Thoracic aorta (tissue), 2 donors: ENCODE results near the gene SERPINA4. TPM values are rescaled to one million over a fixed set of nuclear protein-coding genes. Genes with fewer than 3 reads are reported as not detected.

ENCODE experiments used
- ATAC-seq: fragments of 150-250 bp; one replicate; pipeline ENCODE4 v1.8.0; 2017; ENCODE audit warnings: low read depth; ENCODE audit not compliant: insufficient number of reproducible peaks, low FRiP score
- DNase-seq: peaks from one replicate; pipeline ENCODE4 v3.0.0-alpha.2; 2020; ENCODE audit warnings: low spot score
- H3K27ac ChIP-seq, 2 donors: fragments of 200-600 bp; sonication (generic); 1 replicate in 1 of 2; 2 replicates in 1 of 2; pipeline ENCODE4 v1.5.1; 2016; ENCODE audit warnings: mild to moderate bottlenecking in 2 of 2, moderate library complexity in 2 of 2
- H3K27me3 ChIP-seq: fragments of 200-600 bp; sonication (generic); replicated peaks from 2 replicates; pipeline ENCODE4 v1.6.0; 2016; ENCODE audit warnings: mild to moderate bottlenecking; ENCODE audit not compliant: insufficient read depth
- H3K36me3 ChIP-seq: fragments of 200-600 bp; sonication (generic); one replicate; pipeline ENCODE4 v1.5.1; 2016
- H3K4me1 ChIP-seq, 2 donors: fragments of 200-600 bp; sonication (generic); 1 replicate in 1 of 2; 2 replicates in 1 of 2; pipeline versions ENCODE4 v1.5.1 to v1.6.0; 2016; ENCODE audit warnings: low read depth in 2 of 2, mild to moderate bottlenecking in 1 of 2; ENCODE audit not compliant: control insufficient read depth in 1 of 2
- H3K4me3 ChIP-seq: fragments of 200-600 bp; sonication (generic); 2 replicates; pipeline ENCODE4 v1.5.1; 2016; ENCODE audit warnings: mild to moderate bottlenecking
- H3K9me3 ChIP-seq: fragments of 200-600 bp; sonication (generic); 2 replicates; pipeline ENCODE4 v1.5.1; 2016
- total RNA-seq, 2 donors: library from RNA; depleted of rRNA; stranded (reverse); fragments of >200 nt; gene quantifications; one replicate each; pipeline versions ENCODE4 v1.1.0 to v1.2.3, GENCODE V29; 2016
- TF ChIP-seq, protein P1 (sequence below): fragments of 200-600 bp; sonication (generic); IDR thresholded peaks from one replicate; pipeline ENCODE4 v1.5.1; 2019; ENCODE audit warnings: antibody characterized with exemption

The SERPINA4 gene
- total RNA-seq, 2 donors from 2014 or later, result not detected

DNA sequence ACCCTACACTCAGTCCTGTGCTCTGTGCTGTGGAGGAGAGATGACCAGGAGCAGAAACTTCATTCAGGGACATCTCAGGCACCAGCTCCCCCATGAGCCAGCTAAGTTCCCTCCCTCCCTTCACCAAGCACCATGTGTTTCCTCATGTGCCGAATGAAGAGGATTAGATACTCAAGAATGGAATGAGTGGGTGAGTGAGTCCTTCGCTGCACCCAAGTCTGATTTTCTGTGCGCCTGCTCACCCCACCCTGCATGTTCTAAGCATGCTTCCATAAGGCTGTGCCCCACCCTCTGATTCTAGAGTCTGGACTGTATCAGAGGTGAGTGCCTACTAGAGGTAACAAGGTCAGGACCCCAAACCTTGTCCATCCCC lies 32.1 kb downstream of the SERPINA4 start:
- ATAC-seq (no peak), DNase-seq (no peak)
- Histone ChIP-seq H3K9me3 (no peaks in the 10 kb centered on the region), H3K27me3 (no peaks in the 10 kb centered on the region), H3K4me3 (no peak overlapping the region), H3K36me3 (no peaks in the 10 kb centered on the region), H3K4me1 (peaks cover 0 to 1% of the 10 kb centered on the region in 2 donors), H3K27ac (no peak overlapping the region)
- TF ChIP-seq, protein P1, sequence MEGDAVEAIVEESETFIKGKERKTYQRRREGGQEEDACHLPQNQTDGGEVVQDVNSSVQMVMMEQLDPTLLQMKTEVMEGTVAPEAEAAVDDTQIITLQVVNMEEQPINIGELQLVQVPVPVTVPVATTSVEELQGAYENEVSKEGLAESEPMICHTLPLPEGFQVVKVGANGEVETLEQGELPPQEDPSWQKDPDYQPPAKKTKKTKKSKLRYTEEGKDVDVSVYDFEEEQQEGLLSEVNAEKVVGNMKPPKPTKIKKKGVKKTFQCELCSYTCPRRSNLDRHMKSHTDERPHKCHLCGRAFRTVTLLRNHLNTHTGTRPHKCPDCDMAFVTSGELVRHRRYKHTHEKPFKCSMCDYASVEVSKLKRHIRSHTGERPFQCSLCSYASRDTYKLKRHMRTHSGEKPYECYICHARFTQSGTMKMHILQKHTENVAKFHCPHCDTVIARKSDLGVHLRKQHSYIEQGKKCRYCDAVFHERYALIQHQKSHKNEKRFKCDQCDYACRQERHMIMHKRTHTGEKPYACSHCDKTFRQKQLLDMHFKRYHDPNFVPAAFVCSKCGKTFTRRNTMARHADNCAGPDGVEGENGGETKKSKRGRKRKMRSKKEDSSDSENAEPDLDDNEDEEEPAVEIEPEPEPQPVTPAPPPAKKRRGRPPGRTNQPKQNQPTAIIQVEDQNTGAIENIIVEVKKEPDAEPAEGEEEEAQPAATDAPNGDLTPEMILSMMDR, result no peak

DNA sequence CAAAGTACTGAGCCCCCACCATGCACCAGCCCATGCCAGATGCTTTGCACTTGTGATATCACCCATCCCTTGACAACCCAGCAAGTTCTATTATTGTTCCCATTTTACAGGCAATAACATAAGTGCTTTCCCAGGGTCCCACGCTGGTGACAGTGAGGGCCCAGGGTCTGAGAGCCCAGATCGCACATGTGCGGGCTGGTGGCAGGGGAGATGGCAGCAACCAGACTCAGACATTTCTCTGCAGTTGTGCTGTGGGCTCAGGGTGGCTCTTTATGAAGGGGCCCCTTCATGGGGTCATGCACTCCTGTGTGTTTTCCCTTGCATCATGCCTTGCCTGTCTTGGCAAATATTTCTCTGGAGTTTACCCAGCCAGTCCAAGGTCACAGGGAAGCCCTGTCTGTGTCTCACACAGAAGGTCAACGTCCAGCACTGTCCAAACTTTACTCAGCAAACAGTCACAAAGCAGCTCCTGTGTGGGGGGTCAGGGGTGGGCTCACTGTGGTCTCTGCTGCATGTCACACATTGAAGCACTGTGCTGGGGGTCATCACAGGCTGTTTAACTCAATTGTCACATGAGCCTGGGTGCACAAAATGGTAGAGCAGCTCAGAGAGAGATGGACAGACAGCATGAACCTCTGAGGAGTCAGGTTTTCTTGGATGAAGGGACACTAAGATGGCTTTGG lies 32.6 kb downstream of the SERPINA4 start:
- ATAC-seq (no peak), DNase-seq (no peak)
- Histone ChIP-seq H3K27ac (no peak overlapping the region), H3K4me1 (peaks cover 4 to 6% of the 10 kb centered on the region in 2 donors), H3K4me3 (no peak overlapping the region), H3K9me3 (no peaks in the 10 kb centered on the region), H3K27me3 (no peaks in the 10 kb centered on the region), H3K36me3 (no peaks in the 10 kb centered on the region)
- TF ChIP-seq, protein P1, result no peak

DNA sequence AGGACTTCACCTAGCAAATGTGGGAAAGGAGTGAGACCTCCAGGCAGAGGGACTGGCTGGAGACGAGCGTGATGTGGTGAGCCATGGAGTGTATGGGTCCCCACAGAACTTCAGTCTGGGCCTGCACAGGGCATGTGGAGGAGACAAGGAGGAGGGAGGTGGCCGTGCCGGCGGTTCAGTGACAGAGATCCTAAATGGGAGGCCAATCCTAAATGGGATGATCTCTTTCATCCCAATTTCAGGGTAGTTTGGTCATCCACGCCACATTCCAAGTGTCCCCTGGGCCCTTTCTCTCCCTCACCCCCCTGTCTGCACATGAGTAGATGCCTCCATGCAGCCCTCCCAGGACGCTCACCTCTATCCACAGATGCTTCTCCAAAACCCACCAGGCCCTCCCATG lies 33.2 kb downstream of the SERPINA4 start:
- Histone ChIP-seq H3K27me3 (no peaks in the 10 kb centered on the region), H3K36me3 (no peaks in the 10 kb centered on the region), H3K4me1 (peaks cover 8 to 12% of the 10 kb centered on the region in 2 donors), H3K9me3 (no peaks in the 10 kb centered on the region), H3K4me3 (no peak overlapping the region), H3K27ac (no peak overlapping the region)
- no peak for DNase-seq
- TF ChIP-seq, protein P1, result no peak
- no peak for ATAC-seq

DNA sequence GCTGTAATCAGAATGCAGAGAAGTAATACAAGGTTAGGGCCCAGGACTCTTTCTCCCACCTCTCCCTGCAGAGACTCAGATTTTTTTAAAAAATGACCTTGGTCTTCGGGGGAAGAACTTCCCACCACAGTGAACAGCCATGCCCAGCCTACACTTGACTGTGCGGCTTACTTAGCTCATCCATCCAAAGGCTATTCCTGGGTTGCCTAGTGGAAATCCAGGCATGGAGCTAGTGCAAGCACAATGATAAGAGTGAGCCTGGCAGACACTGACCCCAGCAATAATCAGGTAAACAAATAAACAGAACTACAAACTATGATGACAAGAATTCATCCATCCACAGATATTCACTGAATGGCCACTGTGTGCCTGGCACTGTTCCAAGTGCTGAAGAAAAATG lies 34.7 kb downstream of the SERPINA4 start:
- DNase-seq (no peak), ATAC-seq (no peak)
- H3K9me3 ChIP-seq, result no peaks in the 10 kb centered on the region
- H3K36me3 ChIP-seq, result no peaks in the 10 kb centered on the region
- H3K27me3 ChIP-seq, result no peaks in the 10 kb centered on the region
- H3K4me1 ChIP-seq, result peaks cover 17 to 27% of the 10 kb centered on the region in 2 donors
- no peak overlapping the region for H3K4me3 ChIP-seq
- TF ChIP-seq, protein P1, result no peak
- H3K27ac ChIP-seq, result no peak overlapping the region

DNA sequence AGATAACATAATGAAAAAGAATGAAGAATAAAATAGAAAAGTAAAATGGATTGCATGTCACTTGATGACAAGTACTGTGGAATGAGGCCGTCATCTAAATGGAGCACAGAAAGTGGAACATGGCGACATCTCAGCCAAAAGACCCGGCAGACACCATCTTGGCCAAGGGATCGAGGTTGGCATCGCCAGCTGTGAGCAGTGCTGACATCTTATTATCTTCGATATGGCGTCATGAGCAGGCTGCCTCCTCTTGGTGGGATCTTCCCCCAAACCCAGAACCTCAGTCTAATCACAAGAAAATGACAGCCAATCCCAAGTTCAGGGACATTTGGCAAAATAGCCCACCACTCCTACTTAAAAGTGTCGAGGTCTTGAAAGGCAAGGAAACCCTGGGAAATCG lies 35.1 kb downstream of the SERPINA4 start:
- Histone ChIP-seq H3K27me3 (no peaks in the 10 kb centered on the region), H3K27ac (no peak overlapping the region), H3K36me3 (no peaks in the 10 kb centered on the region), H3K9me3 (no peaks in the 10 kb centered on the region), H3K4me3 (no peak overlapping the region), H3K4me1 (peaks cover 17 to 31% of the 10 kb centered on the region in 2 donors)
- DNase-seq (no peak), ATAC-seq (no peak)
- TF ChIP-seq, protein P1, result no peak
